ENCODE results near the gene STBD1. TPM values are rescaled to one million over a fixed set of nuclear protein-coding genes. Genes with fewer than 3 reads are reported as not detected.

Gene STBD1
- polyA plus RNA-seq, 1 of the 3 experiments (the other 2 are of a cell fraction): 1.6 TPM

GRCh38 chr4:76311896-76312331 is 5.4 kb downstream of the STBD1 start:
- no peaks in the 10 kb centered on the region for H3K9me2 ChIP-seq
- 27% methylated on average over 1 of the region's 1 CpG for WGBS (ENCODE audit: low lambda C conversion rate)
- POLR2A ChIA-PET: no interaction called here
- peaks cover under 1% of the 10 kb centered on the region for H3F3A ChIP-seq (replicated peaks; ENCODE audit: insufficient read depth)
- no peak for TF ChIP-seq GATA2 (CRISPR knock-in tag; IDR thresholded peaks at IDR 0.05)
- no peak for TF ChIP-seq FOXM1 (IDR thresholded peaks at IDR 0.05; ENCODE audit: low read depth)
- no peak for TF ChIP-seq NFIC (IDR thresholded peaks at IDR 0.05; ENCODE audit: borderline replicate concordance)
- no peak for TF ChIP-seq ZBTB33 (IDR thresholded peaks at IDR 0.05; ENCODE audit: borderline replicate concordance, low read depth)
- TF ChIP-seq ELF1 (IDR thresholded peaks at IDR 0.05): no peak
- TF ChIP-seq REST (IDR thresholded peaks at IDR 0.05; ENCODE audit: low read depth, low read length): no peak
- TF ChIP-seq RXRA (IDR thresholded peaks at IDR 0.05; ENCODE audit: borderline replicate concordance, low read depth): no peak
- TF ChIP-seq IRF3 (IDR thresholded peaks at IDR 0.05; ENCODE audit: low read depth, low read length): no peak
- TF ChIP-seq SIN3A (IDR thresholded peaks at IDR 0.05; ENCODE audit: borderline replicate concordance, low read depth, low read length): no peak
- TF ChIP-seq YY1 (IDR thresholded peaks at IDR 0.05; ENCODE audit: low read depth): no peak
- TF ChIP-seq USF2 (IDR thresholded peaks at IDR 0.05; ENCODE audit: borderline replicate concordance, low read depth, low read length): no peak
- no peaks in the 10 kb centered on the region for H3K27me3 ChIP-seq (ENCODE audit: insufficient read depth)
- no peaks in the 10 kb centered on the region for H4K20me1 ChIP-seq (ENCODE audit: insufficient read depth)
- H3K79me2 ChIP-seq (ENCODE audit: insufficient read depth): peaks cover 20% of the 10 kb centered on the region; the same call in 1 of the 2 replicates
- H3K9ac ChIP-seq: no peak overlapping the region
- H3K27ac ChIP-seq (ENCODE audit: low read depth in 2 of 2, low read length in 1 of 2): no peak overlapping the region
- 0 out of 2 replicates have a peak, but pooled peaks cover 3% of the 10 kb centered on the region for H3K9me3 ChIP-seq
- H3K4me1 ChIP-seq (ENCODE audit: control insufficient read depth in 1 of 2, insufficient read depth in 2 of 2, low read depth in 1 of 2, low read length in 1 of 2): peaks cover 0 to 30% of the 10 kb centered on the region in 2 experiments; a peak in 2 of 4 replicates
- no peak overlapping the region for H3K4me3 ChIP-seq (ENCODE audit: low read depth in 2 of 2, low read length in 1 of 2)
- DNase-seq: no peak
- no peak overlapping the region for H2AFZ ChIP-seq (ENCODE audit: low read depth)
- peaks cover 10 to 16% of the 10 kb centered on the region in 2 experiments for H3K36me3 ChIP-seq (replicated peaks in 1 of 2; ENCODE audit: control insufficient read depth in 1 of 2, insufficient read depth in 2 of 2, low read length in 1 of 2)
- no peak overlapping the region for H3K4me2 ChIP-seq
- CTCF ChIA-PET: no interaction called here
